ENCODE measurements around the gene MAF. TPM values are rescaled to one million over a fixed set of nuclear protein-coding genes. Genes with fewer than 3 reads are reported as not detected.

The MAF gene
- polyA plus RNA-seq, 3 donors: 0.03 to 0.92 TPM; not detected in 1

DNA sequence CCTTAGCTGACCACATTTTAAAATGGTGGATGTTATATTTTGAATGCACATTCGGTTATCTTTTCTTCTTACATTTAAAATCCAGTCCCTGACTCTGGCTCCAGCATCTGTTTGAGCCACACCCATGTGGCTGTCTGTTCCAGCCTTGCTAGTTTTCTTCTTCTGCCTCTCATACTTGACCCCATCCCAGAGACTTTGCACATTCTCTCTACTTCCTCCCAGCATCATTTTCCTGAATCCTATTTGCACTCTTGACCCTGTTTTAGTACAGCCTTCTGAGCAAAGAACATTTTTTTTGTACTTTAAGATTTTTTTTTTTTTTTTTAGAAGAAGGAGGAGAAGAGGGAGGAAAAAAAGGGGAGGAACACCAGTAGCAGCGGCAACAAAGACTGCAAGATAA, 23.3 kb upstream of the MAF start:
- H3K9ac ChIP-seq (ENCODE audit: insufficient read depth, low read length, poor library complexity, severe bottlenecking): no peak overlapping the region
- no peaks in the 10 kb centered on the region for H3K36me3 Mint-ChIP-seq
- peaks cover 5 to 9% (median 7%) of the 10 kb centered on the region in 3 donors for H3K27me3 Mint-ChIP-seq (ENCODE audit: low read depth in 3 of 3)
- TF ChIP-seq, protein P1, sequence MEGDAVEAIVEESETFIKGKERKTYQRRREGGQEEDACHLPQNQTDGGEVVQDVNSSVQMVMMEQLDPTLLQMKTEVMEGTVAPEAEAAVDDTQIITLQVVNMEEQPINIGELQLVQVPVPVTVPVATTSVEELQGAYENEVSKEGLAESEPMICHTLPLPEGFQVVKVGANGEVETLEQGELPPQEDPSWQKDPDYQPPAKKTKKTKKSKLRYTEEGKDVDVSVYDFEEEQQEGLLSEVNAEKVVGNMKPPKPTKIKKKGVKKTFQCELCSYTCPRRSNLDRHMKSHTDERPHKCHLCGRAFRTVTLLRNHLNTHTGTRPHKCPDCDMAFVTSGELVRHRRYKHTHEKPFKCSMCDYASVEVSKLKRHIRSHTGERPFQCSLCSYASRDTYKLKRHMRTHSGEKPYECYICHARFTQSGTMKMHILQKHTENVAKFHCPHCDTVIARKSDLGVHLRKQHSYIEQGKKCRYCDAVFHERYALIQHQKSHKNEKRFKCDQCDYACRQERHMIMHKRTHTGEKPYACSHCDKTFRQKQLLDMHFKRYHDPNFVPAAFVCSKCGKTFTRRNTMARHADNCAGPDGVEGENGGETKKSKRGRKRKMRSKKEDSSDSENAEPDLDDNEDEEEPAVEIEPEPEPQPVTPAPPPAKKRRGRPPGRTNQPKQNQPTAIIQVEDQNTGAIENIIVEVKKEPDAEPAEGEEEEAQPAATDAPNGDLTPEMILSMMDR (IDR thresholded peaks at IDR 0.05): no peak
- no peaks in the 10 kb centered on the region for H3K9me3 ChIP-seq (replicated peaks in 1 of 2; ENCODE audit: control insufficient read depth in 1 of 2, insufficient read depth in 1 of 2, low read length in 2 of 2)
- peaks cover 0 to 2% (median 0%) of the 10 kb centered on the region in 7 donors for H3K9me3 Mint-ChIP-seq
- H3K4me1 ChIP-seq (ENCODE audit: control insufficient read depth in 1 of 2, insufficient read depth in 2 of 2, low read length in 2 of 2): no peaks in the 10 kb centered on the region
- peaks cover 4% of the 10 kb centered on the region for H3K4me1 Mint-ChIP-seq
- no peaks in the 10 kb centered on the region for H3K36me3 ChIP-seq (replicated peaks in 1 of 2; ENCODE audit: control insufficient read depth in 1 of 2, insufficient read depth in 2 of 2, low read length in 2 of 2)
- no peak overlapping the region for H3K4me3 Mint-ChIP-seq
- H3K4me2 ChIP-seq (replicated peaks; ENCODE audit: extremely low read depth, low read length, poor library complexity, severe bottlenecking): no peak overlapping the region
- 100% methylated on average over 1 of the region's 2 CpGs for WGBS (ENCODE audit: insufficient coverage)
- H3K27ac ChIP-seq (ENCODE audit: low read depth in 1 of 2, low read length in 2 of 2): no peak overlapping the region
- H3K27ac Mint-ChIP-seq: no peak overlapping the region
- no peak for DNase-seq
- H4K20me1 ChIP-seq (ENCODE audit: insufficient read depth, low read length): no peaks in the 10 kb centered on the region
- H3K79me2 ChIP-seq (ENCODE audit: insufficient read depth, low read length): no peaks in the 10 kb centered on the region
- intact Hi-C loops (cut with micrococcal nuclease): no loop called here
- H3K27me3 ChIP-seq (ENCODE audit: control insufficient read depth in 2 of 2, insufficient read depth in 2 of 2, low read length in 2 of 2): peaks cover 0 to 2% of the 10 kb centered on the region in 2 donors
- H2AFZ ChIP-seq (ENCODE audit: insufficient read depth, low read depth, low read length, poor library complexity, severe bottlenecking): no peak overlapping the region
- no peak overlapping the region for H3K4me3 ChIP-seq (replicated peaks in 1 of 3; ENCODE audit: low read depth in 2 of 3, low read length in 3 of 3)

DNA sequence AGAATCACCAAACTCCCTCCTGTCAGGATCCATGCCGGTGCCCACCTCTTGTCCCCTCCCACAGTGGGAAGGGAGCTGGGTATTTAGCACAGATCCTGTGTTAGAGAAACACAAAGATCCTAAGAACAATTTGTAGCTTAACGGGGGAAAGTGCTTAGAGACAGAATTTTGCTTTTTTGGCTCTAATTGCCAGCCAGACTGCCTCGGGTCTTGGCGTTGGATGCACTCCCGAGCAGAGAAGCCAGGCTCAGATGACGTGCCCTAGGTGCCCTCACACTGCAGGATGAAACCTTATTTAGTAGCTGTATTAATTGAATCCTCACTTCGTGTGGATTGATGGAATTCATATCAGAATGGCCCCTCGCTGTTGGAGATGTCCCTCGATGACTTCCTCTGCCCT, 22.5 kb upstream of the MAF start:
- Histone ChIP-seq H3K4me3 (replicated peaks in 1 of 3; ENCODE audit: low read depth in 2 of 3, low read length in 3 of 3) (no peak overlapping the region), H3K27me3 (ENCODE audit: control insufficient read depth in 2 of 2, insufficient read depth in 2 of 2, low read length in 2 of 2) (peaks cover 0 to 2% of the 10 kb centered on the region in 2 donors), H3K4me1 (ENCODE audit: control insufficient read depth in 1 of 2, insufficient read depth in 2 of 2, low read length in 2 of 2) (no peaks in the 10 kb centered on the region), H3K4me2 (replicated peaks; ENCODE audit: extremely low read depth, low read length, poor library complexity, severe bottlenecking) (no peak overlapping the region), H3K79me2 (ENCODE audit: insufficient read depth, low read length) (no peaks in the 10 kb centered on the region), H4K20me1 (ENCODE audit: insufficient read depth, low read length) (no peaks in the 10 kb centered on the region), H3K27ac (ENCODE audit: low read depth in 1 of 2, low read length in 2 of 2) (no peak overlapping the region), H3K9ac (ENCODE audit: insufficient read depth, low read length, poor library complexity, severe bottlenecking) (no peak overlapping the region), H3K36me3 (replicated peaks in 1 of 2; ENCODE audit: control insufficient read depth in 1 of 2, insufficient read depth in 2 of 2, low read length in 2 of 2) (no peaks in the 10 kb centered on the region), H3K9me3 (replicated peaks in 1 of 2; ENCODE audit: control insufficient read depth in 1 of 2, insufficient read depth in 1 of 2, low read length in 2 of 2) (no peaks in the 10 kb centered on the region), H2AFZ (ENCODE audit: insufficient read depth, low read depth, low read length, poor library complexity, severe bottlenecking) (no peak overlapping the region)
- TF ChIP-seq, protein P1 (IDR thresholded peaks at IDR 0.05): no peak
- H3K4me1 Mint-ChIP-seq: no peaks in the 10 kb centered on the region
- no peak overlapping the region for H3K27ac Mint-ChIP-seq
- peaks cover 0 to 3% (median 0%) of the 10 kb centered on the region in 7 donors for H3K9me3 Mint-ChIP-seq
- no peak for DNase-seq
- WGBS (ENCODE audit: insufficient coverage): 95% methylated on average over 4 of the region's 9 CpGs
- H3K4me3 Mint-ChIP-seq: no peak overlapping the region
- H3K36me3 Mint-ChIP-seq: no peaks in the 10 kb centered on the region
- H3K27me3 Mint-ChIP-seq (ENCODE audit: low read depth in 3 of 3): peaks cover 5 to 9% (median 7%) of the 10 kb centered on the region in 3 donors
- intact Hi-C loops (cut with micrococcal nuclease): no loop called here
